ENCODE data around the gene MMP20. TPM values are rescaled to one million over a fixed set of nuclear protein-coding genes. Genes with fewer than 3 reads are reported as not detected.

The MMP20 gene
- polyA plus RNA-seq: not detected in 2 replicates

GRCh38 chr11:102625177-102625576 lies at the start of gene MMP20:
TSS of gene MMP20 (minus strand) at chr11:102625332. CDS start at chr11:102625319, 13 bp downstream.

DNA sequence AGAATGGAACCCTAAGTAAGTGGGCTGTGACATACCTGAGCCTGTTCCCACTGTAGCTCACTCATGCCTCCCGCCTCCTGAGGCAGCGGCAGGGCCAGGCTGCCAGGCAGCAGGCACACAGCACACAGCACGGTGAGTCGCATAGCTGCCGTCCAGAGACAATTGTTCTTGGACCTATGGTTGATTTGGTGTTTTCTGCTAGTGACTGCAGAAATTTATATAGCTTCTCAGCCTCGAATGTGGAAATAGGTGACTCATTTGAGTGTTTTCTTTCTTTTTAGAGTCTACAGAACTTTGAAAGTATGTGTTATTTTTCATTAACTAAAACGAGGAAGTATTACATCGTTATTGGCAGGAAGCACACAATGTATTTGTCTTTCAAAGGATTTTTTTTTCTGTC lies 94.6 kb downstream of the MMP20 start, which contains the start of gene MMP7:
MMP7 (minus strand) TSS at position 190 of the 400 bp plus-strand sequence; CDS start at position 143, 47 bp downstream.

Other genes with a start within 250 kb of the MMP20 start
- gene TMEM123, start 172.6 kb downstream of the MMP20 start, polyA plus RNA-seq: 10.3 and 11.8 TPM in 2 replicates
- gene MMP7, start 94.6 kb downstream of the MMP20 start, polyA plus RNA-seq: not detected in 2 replicates
- not detected in 2 replicates for gene MMP27, start 80.4 kb upstream of the MMP20 start, polyA plus RNA-seq
- not detected in 2 replicates for gene MMP8, start 99.6 kb upstream of the MMP20 start, polyA plus RNA-seq
- gene MMP10, start 155.3 kb upstream of the MMP20 start, polyA plus RNA-seq: not detected in 2 replicates
- gene MMP1, start 172.8 kb upstream of the MMP20 start, polyA plus RNA-seq: 0.69 TPM in 1 of 2 replicates, not detected in the other
- not detected in 2 replicates for gene MMP3, start 218.3 kb upstream of the MMP20 start, polyA plus RNA-seq
- gene MMP12, start 249.7 kb upstream of the MMP20 start, polyA plus RNA-seq: not detected in 2 replicates

Measured in Purkinje cell (primary cell).